HepG2 (cell line): Measurements from ENCODE around the gene PRKG1.

ENCODE experiments used
- EZH2 ChIP-seq: conservative IDR thresholded peaks from 2 replicates; pipeline ENCODE4 v1.6.1; 2012; ENCODE audit warnings: mild to moderate bottlenecking, low read depth, low read length, moderate library complexity
- SMAD3 ChIP-seq: sonication (generic); formaldehyde crosslinking; IDR thresholded peaks from 2 replicates; pipeline ENCODE4 v1.4.0; 2020; ENCODE audit warnings: missing genetic modification reagents
- SP5 ChIP-seq: IDR thresholded peaks from 2 replicates; pipeline ENCODE4 v1.6.1; 2016; ENCODE audit warnings: low read depth, borderline replicate concordance
- TBL1XR1 ChIP-seq: fragments of 150-350 bp; IDR thresholded peaks from 2 replicates; pipeline ENCODE4 v1.6.1; 2014; ENCODE audit warnings: borderline replicate concordance, low read length; ENCODE audit not compliant: partially characterized antibody
- ZKSCAN1 ChIP-seq: fragments of 150-350 bp; IDR thresholded peaks from 2 replicates; pipeline ENCODE4 v1.6.1; 2014; ENCODE audit warnings: low read length
- ZNF207 ChIP-seq: fragments of 450-650 bp; IDR thresholded peaks from 2 replicates; pipeline ENCODE4 v1.6.1; 2016; ENCODE audit warnings: antibody characterized with exemption, borderline replicate concordance
- ZSCAN12 ChIP-seq: sonication (generic); formaldehyde crosslinking; IDR thresholded peaks from 2 replicates; pipeline ENCODE4 v1.9.0; 2021; ENCODE audit warnings: mild to moderate bottlenecking, missing genetic modification reagents
- TF ChIP-seq, protein P1 (sequence below): sonication (generic); formaldehyde crosslinking; IDR thresholded peaks from 2 replicates; pipeline ENCODE4 v1.5.1; 2020; ENCODE audit warnings: mild to moderate bottlenecking, missing genetic modification reagents, moderate library complexity
- TF ChIP-seq, protein P2 (sequence below): IDR thresholded peaks from 2 replicates; pipeline ENCODE4 v1.6.1; 2016; ENCODE audit warnings: mild to moderate bottlenecking
- TF ChIP-seq, protein P3 (sequence below): sonication (generic); formaldehyde crosslinking; IDR thresholded peaks from 2 replicates; pipeline ENCODE4 v1.4.0; 2020; ENCODE audit warnings: missing genetic modification reagents, borderline replicate concordance

DNA sequence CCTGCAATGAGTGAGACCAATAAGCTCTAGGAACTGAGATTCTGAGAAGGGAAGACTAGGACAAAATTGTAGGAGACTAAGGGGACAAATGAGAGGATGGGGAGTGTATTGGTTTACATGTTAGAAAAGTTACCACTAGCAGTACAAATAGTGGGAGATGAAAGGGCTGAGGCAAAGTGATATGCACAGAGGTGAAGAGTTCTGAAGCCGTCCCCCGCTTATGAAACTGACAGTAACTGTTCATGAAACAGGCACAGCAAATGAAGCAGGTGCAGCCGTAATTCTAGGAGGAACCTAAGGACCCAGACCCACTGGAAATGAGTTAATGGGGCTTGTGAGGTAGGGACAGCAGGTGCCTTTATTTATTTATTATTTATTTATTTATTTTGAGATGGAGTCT lies 211.3 kb downstream of the PRKG1 start:
- TF ChIP-seq EZH2 (no peak), SMAD3 (CRISPR knock-in tag) (no peak), ZSCAN12 (CRISPR knock-in tag) (no peak), ZNF207 (no peak), SP5 (CRISPR knock-in tag) (no peak), TBL1XR1 (no peak), ZKSCAN1 (no peak)
- TF ChIP-seq, protein P1, sequence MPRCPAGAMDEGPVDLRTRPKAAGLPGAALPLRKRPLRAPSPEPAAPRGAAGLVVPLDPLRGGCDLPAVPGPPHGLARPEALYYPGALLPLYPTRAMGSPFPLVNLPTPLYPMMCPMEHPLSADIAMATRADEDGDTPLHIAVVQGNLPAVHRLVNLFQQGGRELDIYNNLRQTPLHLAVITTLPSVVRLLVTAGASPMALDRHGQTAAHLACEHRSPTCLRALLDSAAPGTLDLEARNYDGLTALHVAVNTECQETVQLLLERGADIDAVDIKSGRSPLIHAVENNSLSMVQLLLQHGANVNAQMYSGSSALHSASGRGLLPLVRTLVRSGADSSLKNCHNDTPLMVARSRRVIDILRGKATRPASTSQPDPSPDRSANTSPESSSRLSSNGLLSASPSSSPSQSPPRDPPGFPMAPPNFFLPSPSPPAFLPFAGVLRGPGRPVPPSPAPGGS: no peak
- TF ChIP-seq, protein P2, sequence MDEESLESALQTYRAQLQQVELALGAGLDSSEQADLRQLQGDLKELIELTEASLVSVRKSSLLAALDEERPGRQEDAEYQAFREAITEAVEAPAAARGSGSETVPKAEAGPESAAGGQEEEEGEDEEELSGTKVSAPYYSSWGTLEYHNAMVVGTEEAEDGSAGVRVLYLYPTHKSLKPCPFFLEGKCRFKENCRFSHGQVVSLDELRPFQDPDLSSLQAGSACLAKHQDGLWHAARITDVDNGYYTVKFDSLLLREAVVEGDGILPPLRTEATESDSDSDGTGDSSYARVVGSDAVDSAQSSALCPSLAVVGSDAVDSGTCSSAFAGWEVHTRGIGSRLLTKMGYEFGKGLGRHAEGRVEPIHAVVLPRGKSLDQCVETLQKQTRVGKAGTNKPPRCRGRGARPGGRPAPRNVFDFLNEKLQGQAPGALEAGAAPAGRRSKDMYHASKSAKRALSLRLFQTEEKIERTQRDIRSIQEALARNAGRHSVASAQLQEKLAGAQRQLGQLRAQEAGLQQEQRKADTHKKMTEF (CRISPR knock-in tag): no peak
- TF ChIP-seq, protein P3, sequence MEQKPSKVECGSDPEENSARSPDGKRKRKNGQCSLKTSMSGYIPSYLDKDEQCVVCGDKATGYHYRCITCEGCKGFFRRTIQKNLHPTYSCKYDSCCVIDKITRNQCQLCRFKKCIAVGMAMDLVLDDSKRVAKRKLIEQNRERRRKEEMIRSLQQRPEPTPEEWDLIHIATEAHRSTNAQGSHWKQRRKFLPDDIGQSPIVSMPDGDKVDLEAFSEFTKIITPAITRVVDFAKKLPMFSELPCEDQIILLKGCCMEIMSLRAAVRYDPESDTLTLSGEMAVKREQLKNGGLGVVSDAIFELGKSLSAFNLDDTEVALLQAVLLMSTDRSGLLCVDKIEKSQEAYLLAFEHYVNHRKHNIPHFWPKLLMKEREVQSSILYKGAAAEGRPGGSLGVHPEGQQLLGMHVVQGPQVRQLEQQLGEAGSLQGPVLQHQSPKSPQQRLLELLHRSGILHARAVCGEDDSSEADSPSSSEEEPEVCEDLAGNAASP (CRISPR knock-in tag): no peak
